Measurements from ENCODE around the gene SRP68. TPM values are rescaled to one million over a fixed set of nuclear protein-coding genes. Genes with fewer than 3 reads are reported as not detected.

Gene SRP68
- 23.1 and 28.5 TPM in 2 replicates for total RNA-seq

GRCh38 chr17:76072148-76072858 lies at the start of gene SRP68:
Gene SRP68, minus strand, starts transcription at chr17:76072517. Its CDS starts 26 bp downstream, at chr17:76072491.

GRCh38 chr17:76103274-76104139 lies 31.2 kb upstream of the SRP68 start, which contains the start of gene EXOC7:
Gene EXOC7, minus strand, starts transcription at chr17:76103787. Its CDS starts 95 bp downstream, at chr17:76103692.

DNA sequence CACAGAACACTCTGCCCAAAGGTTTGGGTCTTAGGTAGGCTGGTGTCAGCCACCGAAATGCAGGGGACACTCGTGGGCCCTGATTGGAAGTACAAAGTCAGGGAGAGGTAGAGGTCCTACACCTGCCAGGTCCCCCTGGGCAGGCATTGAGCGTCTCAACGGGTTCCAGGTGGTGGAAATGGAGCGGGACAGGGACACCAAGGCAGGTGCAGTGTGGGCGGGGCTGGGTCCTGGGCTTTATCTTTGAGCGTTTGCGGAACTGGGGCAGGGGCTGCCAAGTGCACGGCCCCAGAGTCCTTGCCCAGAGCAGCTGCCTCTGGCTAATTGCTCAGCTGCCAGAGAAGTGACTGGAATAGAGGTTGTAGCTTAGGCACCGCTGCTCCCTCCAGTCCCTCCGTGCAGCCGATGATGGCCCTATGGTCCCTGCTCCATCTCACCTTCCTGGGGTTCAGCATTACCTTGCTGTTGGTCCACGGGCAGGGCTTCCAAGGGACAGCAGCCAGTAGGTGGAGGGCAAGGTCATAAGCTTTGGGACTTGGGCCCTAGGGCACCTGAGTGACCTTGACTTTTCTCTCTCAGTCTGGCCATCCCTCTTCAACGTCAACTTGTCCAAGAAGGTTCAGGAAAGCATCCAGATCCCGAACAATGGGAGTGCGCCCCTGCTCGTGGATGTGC lies 6.7 kb upstream of the SRP68 start, which contains the start of gene ZACN:
TSS of gene ZACN (plus strand) at position 323 of the 675 bp plus-strand sequence. CDS start at position 406, 83 bp downstream.

GRCh38 chr17:76074390-76075363 lies 2.4 kb upstream of the SRP68 start, which contains the start of gene GALR2:
Gene GALR2, plus strand, starts transcription at chr17:76074781. Its CDS starts 103 bp downstream, at chr17:76074884.

DNA sequence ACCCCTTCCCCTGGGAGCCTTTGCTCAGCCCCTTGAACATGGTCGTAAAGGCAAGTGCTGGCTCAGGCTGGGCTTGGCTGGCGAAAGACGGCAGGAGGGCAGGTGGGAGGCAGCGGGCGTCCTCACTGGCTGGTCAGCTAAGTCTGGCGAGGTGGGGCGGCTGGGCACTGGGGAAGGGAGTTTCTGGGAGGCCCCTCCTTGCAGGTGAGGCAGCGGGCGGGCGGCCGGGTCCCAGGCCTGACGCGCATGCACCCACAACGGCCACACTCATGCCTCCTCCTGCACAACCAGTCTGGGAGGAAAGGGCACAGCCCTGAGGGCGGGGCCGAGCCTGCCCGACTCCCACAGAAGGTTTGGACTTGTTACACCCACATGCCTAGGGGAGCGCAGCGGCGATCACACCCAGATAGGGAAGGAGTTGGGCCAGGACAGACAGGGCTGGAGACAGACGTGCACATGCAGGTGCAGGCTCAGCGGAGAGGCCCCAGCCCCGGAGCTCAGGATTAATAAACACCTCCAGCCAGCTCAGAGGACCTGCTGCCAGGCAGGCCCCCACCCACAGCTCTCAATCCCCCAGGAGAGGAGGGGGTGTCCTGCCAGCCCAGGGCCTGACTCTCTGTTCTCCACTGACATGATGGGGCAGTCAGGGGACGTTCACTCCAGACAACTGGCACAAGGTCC lies 45.0 kb downstream of the SRP68 start, which contains the start of gene EVPL:
TSS of gene EVPL (minus strand) at position 148 of the 681 bp plus-strand sequence. CDS start at position 40, 108 bp downstream.

DNA sequence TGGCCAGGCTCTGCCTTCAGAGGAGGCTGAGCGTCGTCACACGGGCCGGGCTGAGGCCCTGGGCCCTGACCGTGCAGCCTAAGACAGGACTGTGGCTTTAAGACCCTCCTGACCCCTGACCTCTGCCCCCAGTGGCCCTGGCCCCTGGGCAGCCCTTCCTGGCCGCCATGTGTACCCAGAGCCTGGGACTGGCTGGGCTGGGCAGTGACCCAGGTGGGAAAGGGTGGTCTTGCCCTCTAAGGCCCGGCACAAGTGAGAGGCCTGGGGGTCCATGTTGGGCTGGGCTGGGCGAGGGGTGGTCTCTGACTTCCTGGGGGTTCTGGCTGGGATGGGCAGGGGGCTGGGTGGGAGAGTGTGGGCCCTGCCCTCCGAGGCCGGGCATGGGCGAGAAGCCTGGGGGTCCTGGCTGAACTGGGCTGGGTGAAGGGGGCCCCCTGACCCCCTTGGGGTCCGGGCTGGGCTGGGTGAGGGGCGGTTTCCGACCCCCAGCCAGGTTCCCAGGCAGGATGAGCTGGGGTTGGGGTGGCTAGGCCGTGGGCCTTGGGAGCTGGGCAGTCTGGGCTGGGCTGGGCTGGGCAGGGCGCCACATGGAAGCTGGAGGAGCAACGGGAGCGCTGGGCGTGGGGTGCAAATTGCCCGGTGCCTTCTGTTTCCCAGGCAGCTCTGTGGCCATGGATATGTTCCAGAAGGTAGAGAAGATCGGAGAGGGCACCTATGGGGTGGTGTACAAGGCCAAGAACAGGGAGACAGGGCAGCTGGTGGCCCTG lies 71.4 kb downstream of the SRP68 start, which contains the start of gene CDK3:
TSS of gene CDK3 (plus strand) at position 101 of the 767 bp plus-strand sequence. CDS start at position 672, 571 bp downstream.

Small RNA genes within 50 kb of the gene (small RNA-seq; reads per million reads assigned to genes)
- gene MIR6868: not detected

Other genes with a start within 250 kb of the SRP68 start
- 0.20 and 0.37 TPM in 2 replicates for gene UNC13D, start 228.1 kb downstream of the SRP68 start, total RNA-seq
- gene WBP2, start 217.2 kb downstream of the SRP68 start, total RNA-seq: 19.5 and 24.2 TPM in 2 replicates
- 22.0 and 25.6 TPM in 2 replicates for gene TRIM47, start 193.9 kb downstream of the SRP68 start, total RNA-seq
- 14.7 and 21.9 TPM in 2 replicates for gene TRIM65, start 175.6 kb downstream of the SRP68 start, total RNA-seq
- 52.8 and 52.9 TPM in 2 replicates for gene MRPL38, start 167.6 kb downstream of the SRP68 start, total RNA-seq
- 9.2 and 12.3 TPM in 2 replicates for gene FBF1, start 131.5 kb downstream of the SRP68 start, total RNA-seq
- gene ACOX1, start 93.4 kb downstream of the SRP68 start, total RNA-seq: 42.6 and 62.8 TPM in 2 replicates
- 12.1 and 15.8 TPM in 2 replicates for gene TEN1, start 93.3 kb downstream of the SRP68 start, total RNA-seq
- gene CDK3, start 71.7 kb downstream of the SRP68 start, total RNA-seq: 0.37 and 0.98 TPM in 2 replicates
- gene EVPL, start 45.2 kb downstream of the SRP68 start, total RNA-seq: not detected in 2 replicates
- 0.37 TPM in 1 of 2 replicates, not detected in the other for gene GALR2, start 2.3 kb upstream of the SRP68 start, total RNA-seq
- not detected in 2 replicates for gene ZACN, start 6.7 kb upstream of the SRP68 start, total RNA-seq
- gene EXOC7, start 31.3 kb upstream of the SRP68 start, total RNA-seq: 62.5 and 70.6 TPM in 2 replicates
- gene FOXJ1, start 68.7 kb upstream of the SRP68 start, total RNA-seq: under 0.01 TPM in 1 of 2 replicates, not detected in the other
- 0.98 and 7.3 TPM in 2 replicates for gene RNF157, start 168.0 kb upstream of the SRP68 start, total RNA-seq
- gene UBALD2, start 192.8 kb upstream of the SRP68 start, total RNA-seq: 6.6 and 7.2 TPM in 2 replicates
- gene QRICH2, start 235.8 kb upstream of the SRP68 start, total RNA-seq: 1.1 and 2.2 TPM in 2 replicates